ENCODE data around the gene MARCHF10.

Gene MARCHF10

GRCh38 chr17:62775876-62776275 is 32.2 kb downstream of the MARCHF10 start:
- Histone ChIP-seq H3K27me3 (no peaks in the 10 kb centered on the region), H3K4me3 (ENCODE audit: low read depth, low read length) (no peak overlapping the region), H3K36me3 (no peaks in the 10 kb centered on the region), H3K4me1 (no peaks in the 10 kb centered on the region; the same call in 1 of the 2 replicates), H3K9me3 (no peaks in the 10 kb centered on the region)
- TF ChIP-seq, protein P1, sequence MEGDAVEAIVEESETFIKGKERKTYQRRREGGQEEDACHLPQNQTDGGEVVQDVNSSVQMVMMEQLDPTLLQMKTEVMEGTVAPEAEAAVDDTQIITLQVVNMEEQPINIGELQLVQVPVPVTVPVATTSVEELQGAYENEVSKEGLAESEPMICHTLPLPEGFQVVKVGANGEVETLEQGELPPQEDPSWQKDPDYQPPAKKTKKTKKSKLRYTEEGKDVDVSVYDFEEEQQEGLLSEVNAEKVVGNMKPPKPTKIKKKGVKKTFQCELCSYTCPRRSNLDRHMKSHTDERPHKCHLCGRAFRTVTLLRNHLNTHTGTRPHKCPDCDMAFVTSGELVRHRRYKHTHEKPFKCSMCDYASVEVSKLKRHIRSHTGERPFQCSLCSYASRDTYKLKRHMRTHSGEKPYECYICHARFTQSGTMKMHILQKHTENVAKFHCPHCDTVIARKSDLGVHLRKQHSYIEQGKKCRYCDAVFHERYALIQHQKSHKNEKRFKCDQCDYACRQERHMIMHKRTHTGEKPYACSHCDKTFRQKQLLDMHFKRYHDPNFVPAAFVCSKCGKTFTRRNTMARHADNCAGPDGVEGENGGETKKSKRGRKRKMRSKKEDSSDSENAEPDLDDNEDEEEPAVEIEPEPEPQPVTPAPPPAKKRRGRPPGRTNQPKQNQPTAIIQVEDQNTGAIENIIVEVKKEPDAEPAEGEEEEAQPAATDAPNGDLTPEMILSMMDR (IDR thresholded peaks at IDR 0.05; ENCODE audit: low read depth, low read length): no peak
- DNase-seq: no peak

DNA sequence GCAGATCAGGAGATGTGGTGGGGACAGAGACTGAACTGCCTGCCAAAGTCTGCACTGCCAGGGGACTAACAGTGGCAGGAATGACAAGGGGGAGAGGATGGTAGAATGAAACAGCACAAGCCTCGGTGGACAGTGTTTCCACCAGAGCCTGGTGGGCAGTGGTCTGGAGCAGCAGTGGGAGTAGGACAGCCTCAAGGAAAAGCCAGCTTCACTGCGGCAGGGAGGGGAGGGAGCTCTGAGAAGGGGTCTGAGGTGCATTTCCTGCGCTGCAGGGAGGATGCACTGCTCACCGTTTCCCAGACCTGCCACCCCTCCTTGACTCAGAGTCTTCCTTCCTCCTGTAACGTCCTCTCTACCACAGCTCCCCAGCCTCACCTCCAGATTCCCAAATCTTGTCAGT is 33.8 kb downstream of the MARCHF10 start:
- DNase-seq: no peak
- H3K27me3 ChIP-seq: no peaks in the 10 kb centered on the region
- H3K36me3 ChIP-seq: no peaks in the 10 kb centered on the region
- no peak overlapping the region for H3K4me3 ChIP-seq (ENCODE audit: low read depth, low read length)
- H3K4me1 ChIP-seq: no peaks in the 10 kb centered on the region; the same call in 1 of the 2 replicates
- TF ChIP-seq, protein P1 (IDR thresholded peaks at IDR 0.05; ENCODE audit: low read depth, low read length): no peak
- no peaks in the 10 kb centered on the region for H3K9me3 ChIP-seq

DNA sequence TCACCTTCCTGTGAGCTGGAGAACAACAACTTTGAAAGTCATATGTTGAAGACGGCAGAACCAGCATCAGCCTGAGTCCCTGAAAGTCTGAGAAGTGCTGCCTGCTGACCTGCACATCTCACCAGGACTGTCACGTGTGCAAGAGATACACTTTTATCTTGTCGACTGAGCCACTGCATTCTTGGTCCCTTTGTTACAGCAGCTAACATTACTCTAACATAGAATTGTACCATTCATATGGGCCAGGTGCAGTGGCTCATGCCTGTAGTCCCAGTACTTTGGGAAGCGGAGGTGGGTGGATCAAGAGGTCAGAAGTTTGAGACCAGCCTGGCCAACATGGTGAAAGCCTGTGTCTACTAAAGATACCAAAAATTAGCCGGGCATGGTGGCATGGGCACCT is 40.1 kb downstream of the MARCHF10 start:
- Histone ChIP-seq H3K4me1 (no peaks in the 10 kb centered on the region), H3K4me3 (ENCODE audit: low read depth, low read length) (no peak overlapping the region), H3K27me3 (no peaks in the 10 kb centered on the region), H3K9me3 (no peaks in the 10 kb centered on the region), H3K36me3 (no peaks in the 10 kb centered on the region)
- TF ChIP-seq, protein P1 (IDR thresholded peaks at IDR 0.05; ENCODE audit: low read depth, low read length): no peak
- DNase-seq: no peak

- H3K27me3 ChIP-seq: no peaks in the 10 kb centered on the region
- DNase-seq: no peak
- H3K9me3 ChIP-seq: no peaks in the 10 kb centered on the region
- H3K4me1 ChIP-seq: no peaks in the 10 kb centered on the region
- H3K36me3 ChIP-seq: no peaks in the 10 kb centered on the region
- H3K4me3 ChIP-seq (ENCODE audit: low read depth, low read length): no peak overlapping the region
- TF ChIP-seq, protein P1 (IDR thresholded peaks at IDR 0.05; ENCODE audit: low read depth, low read length): no peak
These were observed 42.8 kb downstream of the MARCHF10 start for GRCh38 chr17:62765351-62765750.

DNA sequence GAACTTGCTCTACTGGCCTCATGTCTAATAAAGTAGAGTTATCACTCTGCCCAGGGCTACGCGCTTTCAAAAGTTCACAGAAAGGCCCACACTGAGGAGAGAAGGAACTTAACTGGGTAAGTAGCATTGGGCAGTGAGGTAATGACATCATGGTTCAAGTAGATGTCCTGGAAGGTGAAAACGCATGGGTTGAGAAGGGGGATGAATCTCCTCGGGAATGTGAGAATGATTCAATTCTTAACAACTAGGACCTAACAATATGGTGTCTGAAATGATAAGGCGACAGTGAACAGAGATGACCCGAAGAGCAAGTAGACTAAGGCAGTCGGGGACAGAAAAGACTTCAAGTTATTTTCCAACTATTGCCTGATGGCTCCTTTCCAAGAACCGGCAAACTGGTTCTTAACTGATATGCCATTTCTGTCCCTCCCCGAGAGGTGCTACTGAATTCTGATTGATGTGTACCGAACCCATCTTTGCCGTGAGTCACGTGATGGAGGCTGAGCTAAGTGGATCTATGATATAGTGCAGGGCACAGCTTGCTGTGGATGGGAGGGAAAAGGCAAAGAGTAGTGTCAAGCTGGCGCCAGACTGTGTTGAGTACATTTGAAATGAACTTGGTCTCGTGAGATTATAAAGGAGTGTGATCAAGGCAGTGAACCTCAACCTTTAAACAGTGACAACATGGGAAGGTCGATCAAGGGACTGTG is 44.1 kb downstream of the MARCHF10 start:
- no peaks in the 10 kb centered on the region for H3K27me3 ChIP-seq
- no peak for DNase-seq
- H3K4me1 ChIP-seq: no peaks in the 10 kb centered on the region
- no peak overlapping the region for H3K4me3 ChIP-seq (ENCODE audit: low read depth, low read length)
- H3K9me3 ChIP-seq: no peaks in the 10 kb centered on the region
- no peaks in the 10 kb centered on the region for H3K36me3 ChIP-seq
- TF ChIP-seq, protein P1 (IDR thresholded peaks at IDR 0.05; ENCODE audit: low read depth, low read length): no peak

GRCh38 chr17:62761884-62762283 is 46.2 kb downstream of the MARCHF10 start:
- Histone ChIP-seq H3K4me3 (ENCODE audit: low read depth, low read length) (no peak overlapping the region), H3K4me1 (peaks cover 9% of the 10 kb centered on the region), H3K36me3 (no peaks in the 10 kb centered on the region), H3K27me3 (no peaks in the 10 kb centered on the region), H3K9me3 (no peaks in the 10 kb centered on the region)
- DNase-seq: no peak
- TF ChIP-seq, protein P1 (IDR thresholded peaks at IDR 0.05; ENCODE audit: low read depth, low read length): no peak
